SKM-1 treated with dmso at 0.1 percent for 144 hours (cell line): ENCODE results near the gene DNAJC4.

Experiments used
- DNase-seq: peaks from one replicate; lab custom pipeline; 2025; ENCODE audit not compliant: unreplicated experiment; lab: John Stamatoyannopoulos, UW

Gene DNAJC4

DNA sequence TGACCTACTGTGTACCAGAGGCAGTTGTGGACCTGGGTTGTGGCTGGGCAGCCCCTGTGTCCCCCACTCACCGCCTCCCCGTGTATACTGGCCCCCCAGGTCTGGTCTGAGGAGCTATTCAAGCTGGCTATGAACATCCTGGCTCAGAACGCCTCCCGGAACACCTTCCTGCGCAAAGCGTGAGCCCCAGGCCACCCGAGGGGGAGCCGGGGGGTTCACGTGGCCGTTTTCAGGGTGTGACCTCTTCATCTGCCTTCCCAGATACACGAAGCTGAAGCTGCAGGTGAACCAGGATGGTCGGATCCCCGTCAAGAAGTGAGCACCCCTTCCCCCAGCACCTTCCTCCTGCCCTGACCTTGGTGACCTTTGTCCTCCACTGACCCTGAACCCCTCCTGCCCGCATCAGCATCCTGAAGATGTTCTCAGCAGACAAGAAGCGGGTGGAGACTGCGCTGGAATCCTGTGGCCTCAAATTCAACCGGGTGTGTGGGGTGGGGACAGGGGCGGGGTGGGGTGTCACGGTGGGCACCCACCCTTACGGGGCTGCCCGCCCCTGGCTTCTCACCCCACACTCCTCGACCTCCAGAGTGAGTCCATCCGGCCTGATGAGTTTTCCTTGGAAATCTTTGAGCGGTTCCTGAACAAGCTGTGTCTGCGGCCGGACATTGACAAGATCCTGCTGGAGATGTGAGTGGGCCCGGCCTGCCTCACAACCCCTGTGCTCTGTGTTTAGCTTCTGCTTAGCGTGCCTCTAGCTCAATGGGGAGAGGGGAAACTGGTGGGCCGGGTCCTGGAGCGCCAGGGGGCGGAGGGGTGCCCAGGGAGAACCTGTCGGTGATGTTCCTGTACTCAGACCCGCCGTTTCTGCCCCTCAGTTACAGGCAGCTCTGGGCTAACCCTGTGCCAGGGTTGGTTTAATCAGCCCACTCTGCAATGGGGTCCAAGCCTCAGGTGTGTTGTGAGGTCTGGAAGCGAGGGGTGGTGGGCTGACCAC is 25.1 kb downstream of the DNAJC4 start:
- DNase-seq = no peak

DNA sequence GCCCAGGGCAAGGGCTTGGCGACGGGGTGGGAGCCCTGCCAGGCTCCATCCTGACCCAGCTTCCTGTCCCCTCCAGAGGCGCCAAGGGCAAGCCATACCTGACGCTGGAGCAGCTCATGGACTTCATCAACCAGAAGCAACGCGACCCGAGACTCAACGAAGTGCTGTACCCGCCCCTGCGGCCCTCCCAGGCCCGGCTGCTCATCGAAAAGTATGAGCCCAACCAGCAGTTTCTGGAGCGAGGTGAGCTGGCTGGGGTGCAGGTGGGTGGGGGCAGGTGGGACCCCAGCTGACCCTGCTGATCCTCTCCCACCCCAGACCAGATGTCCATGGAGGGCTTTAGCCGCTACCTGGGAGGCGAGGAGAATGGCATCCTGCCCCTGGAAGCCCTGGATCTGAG is 26.0 kb downstream of the DNAJC4 start:
- DNase-seq = no peak

DNA sequence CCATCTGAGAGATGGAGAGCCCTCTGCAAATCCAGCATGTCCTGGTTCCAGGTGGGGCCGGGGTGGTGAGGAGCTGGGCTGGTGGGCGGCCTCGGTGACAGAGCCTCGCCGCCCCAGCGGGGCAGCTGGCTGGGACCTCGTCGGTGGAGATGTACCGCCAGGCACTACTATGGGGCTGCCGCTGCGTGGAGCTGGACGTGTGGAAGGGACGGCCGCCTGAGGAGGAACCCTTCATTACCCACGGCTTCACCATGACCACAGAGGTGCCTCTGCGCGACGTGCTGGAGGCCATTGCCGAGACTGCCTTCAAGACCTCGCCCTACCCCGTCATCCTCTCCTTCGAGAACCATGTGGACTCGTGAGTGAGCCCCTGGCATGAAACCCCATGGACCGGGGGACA is 28.0 kb downstream of the DNAJC4 start:
- no peak for DNase-seq

DNA sequence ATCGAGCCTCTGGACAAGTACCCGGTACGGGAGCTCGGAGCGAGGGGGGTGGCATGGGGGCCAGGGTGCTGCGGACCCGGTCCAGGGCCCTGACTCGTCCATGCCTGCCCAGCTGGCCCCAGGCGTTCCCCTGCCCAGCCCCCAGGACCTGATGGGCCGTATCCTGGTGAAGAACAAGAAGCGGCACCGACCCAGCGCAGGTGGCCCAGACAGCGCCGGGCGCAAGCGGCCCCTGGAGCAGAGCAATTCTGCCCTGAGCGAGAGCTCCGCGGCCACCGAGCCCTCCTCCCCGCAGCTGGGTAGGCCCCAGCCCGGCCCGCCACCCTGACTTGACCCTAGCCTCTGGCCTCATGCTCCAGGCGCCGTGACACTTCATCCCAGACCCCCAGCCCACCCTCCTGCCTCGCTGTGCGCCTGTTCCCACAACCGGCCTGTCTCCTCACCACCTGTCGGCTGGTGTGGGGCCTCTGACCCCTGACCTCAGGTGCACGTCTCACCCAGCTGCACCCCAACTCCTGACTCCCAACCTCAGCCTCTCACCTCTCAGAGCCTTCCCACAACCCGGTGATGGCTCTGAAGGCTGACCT is 28.7 kb downstream of the DNAJC4 start:
- no peak for DNase-seq

DNA sequence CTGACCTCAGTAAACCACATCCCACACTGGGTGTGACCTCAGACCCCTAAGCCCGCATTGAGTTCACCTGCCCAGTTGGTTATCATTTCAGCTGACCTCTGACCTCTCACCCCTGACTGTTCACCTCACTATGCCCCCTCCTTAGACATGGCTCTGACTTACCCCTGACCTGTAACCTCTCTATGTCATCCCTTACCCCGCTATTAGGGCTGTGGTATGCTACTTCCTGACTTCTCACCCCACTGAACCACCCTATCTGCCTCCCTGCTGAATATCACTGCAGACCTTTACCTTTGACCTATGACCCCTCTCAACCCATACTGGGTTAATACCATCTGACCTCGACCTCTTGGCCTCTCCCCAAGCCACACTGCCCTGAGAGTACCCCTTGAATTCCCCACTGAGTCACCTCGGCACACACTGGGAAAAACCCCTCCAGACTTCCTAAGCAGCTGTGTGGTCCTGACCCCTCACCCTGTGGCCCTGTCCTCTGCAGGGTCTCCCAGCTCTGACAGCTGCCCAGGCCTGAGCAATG is 29.3 kb downstream of the DNAJC4 start:
- no peak for DNase-seq

DNA sequence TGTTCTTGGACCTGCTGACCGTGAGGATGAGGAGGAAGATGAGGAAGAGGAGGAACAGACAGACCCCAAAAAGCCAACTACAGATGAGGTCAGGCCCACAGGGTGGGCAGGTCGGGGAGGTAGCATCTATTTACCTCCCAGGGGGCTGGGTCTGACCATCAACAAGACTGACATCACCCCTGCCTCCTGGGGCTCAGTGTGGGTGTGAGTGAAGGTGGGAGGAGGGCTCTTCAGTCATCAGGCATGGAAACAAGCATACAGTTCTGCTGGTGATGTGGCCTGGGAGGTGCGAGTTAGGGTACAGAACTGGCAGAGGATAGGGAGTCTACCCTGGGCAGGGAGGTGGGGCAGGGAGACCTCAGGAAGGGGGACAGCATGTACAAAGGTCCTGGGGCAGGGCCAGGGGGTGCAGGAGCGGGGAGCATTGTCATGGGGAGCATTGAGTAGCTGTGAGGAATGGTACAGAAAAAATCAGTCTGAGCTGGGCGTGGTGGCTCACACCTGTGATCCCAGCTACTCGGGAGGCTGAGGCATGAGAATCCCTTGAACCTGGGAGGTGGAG is 29.9 kb downstream of the DNAJC4 start:
- DNase-seq = no peak

DNA sequence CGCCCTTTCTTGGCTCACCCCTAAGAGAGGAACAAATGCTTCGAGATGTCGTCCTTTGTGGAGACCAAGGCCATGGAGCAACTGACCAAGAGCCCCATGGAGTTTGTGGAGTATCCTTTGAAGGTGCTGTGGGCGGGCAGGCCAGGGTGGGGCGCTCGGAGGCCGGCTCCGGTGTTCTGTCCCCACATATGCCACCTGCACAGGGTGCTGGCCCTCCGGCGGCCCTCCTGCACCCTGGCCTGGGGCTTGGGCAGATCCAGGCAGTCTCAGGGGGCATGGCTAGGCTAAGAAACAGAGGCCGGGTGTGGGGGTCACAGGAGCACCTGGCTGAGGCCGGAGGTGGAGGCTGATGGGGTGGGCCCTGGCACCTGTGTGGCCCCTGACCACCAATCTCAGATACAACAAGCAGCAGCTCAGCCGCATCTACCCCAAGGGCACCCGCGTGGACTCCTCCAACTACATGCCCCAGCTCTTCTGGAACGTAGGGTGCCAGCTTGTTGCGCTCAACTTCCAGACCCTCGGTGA is 31.3 kb downstream of the DNAJC4 start:
- no peak for DNase-seq

DNA sequence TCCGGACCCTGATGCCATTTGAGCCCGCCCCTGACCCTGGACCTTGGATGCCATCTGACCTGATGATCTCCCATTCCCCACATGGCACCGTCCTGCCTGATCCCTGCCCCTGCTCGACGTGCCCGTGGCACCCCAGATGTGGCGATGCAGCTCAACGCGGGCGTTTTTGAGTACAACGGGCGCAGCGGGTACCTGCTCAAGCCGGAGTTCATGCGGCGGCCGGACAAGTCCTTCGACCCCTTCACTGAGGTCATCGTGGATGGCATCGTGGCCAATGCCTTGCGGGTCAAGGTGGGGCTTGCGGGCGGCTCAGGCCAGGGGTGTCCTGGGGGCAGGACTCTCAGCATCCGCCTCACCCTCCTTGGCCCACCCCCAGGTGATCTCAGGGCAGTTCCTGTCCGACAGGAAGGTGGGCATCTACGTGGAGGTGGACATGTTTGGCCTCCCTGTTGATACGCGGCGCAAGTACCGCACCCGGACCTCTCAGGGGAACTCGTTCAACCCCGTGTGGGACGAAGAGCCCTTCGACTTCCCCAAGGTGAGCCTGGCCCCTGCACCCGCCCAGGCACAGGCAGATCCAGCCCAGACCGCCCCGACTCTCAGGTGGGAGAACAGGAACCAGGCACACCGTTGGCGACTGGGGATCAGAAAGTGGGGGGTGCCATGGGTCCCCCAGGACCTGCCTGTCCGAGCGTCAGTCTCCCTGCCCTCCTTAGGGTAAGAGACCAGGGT is 32.1 kb downstream of the DNAJC4 start:
- DNase-seq = no peak

DNA sequence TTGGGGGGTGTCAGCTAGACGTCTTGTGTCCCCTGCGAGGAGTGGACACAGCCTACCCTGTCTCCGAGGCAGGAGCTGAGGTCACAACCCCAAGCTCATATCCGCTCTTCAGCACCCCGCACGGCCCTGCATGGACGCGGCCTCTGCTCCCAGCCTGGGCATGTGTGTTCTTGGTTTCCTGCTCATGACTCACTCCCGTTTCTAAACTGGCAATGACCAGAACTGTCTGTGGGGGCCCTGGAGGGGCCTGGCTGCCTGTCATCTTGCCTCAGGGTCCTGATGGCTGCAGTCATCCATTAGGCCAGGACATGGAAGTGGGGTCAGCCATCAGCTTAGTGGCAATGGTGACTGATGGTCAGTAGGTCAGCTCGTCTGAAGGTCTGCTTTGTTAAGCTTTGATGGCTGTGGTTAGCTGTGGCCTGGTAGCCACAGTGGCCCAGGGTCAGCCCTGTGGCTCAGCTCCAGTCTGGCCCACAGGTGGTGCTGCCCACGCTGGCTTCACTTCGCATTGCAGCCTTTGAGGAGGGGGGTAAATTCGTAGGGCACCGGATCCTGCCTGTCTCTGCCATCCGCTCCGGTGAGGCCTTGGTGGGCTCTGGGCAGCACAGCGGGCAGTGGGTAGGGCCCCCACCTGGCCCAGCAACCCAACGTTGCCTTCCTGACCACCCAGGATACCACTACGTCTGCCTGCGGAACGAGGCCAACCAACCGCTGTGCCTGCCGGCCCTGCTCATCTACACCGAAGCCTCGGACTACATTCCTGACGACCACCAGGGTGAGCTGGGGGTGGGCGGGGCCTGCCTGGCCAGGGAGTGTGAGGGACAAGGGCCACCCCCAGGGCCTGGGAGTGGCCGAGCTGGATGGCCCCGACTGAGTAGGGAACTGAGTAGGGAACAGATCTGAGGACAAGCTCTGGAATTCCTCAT is 32.9 kb downstream of the DNAJC4 start:
- no peak for DNase-seq

DNA sequence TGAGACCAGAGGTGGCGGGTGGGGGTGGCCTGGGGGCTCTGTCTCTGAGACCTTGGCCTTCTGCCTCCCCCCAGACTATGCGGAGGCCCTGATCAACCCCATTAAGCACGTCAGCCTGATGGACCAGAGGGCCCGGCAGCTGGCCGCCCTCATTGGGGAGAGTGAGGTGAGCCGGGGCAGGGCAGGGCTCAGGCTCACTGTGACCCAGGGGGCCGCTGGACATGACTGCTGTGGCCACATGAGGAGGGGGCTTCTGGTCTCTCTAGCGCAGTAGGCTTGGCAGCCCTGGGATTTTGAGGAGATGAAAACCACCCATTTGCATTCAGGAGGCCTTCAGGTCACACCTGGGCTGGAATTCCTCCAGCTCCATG is 33.6 kb downstream of the DNAJC4 start:
- no peak for DNase-seq

DNA sequence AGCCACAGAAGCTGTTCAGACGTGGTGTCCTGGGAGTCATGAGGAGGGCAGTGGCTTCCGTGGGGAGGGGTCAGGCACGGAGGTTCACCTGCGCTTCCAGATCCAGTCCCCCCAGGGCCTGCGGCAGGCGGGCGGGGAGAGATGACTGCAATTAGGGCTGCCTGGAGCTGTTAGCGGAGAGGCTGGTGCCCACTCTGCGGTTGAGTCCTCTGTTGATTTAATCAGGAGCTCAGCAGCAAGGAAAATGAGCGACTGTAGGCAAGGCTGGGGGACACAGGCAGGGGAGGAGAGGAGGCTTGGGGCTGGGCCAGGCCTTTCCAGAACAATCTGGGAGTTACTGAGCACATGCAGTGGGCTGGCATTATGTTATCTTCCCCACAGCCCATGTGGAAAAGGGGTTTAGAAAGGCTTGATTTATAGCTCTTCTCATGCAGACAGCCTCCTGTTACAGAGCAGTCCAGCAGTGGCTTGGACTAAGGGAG is 34.1 kb downstream of the DNAJC4 start:
- DNase-seq = no peak

DNA sequence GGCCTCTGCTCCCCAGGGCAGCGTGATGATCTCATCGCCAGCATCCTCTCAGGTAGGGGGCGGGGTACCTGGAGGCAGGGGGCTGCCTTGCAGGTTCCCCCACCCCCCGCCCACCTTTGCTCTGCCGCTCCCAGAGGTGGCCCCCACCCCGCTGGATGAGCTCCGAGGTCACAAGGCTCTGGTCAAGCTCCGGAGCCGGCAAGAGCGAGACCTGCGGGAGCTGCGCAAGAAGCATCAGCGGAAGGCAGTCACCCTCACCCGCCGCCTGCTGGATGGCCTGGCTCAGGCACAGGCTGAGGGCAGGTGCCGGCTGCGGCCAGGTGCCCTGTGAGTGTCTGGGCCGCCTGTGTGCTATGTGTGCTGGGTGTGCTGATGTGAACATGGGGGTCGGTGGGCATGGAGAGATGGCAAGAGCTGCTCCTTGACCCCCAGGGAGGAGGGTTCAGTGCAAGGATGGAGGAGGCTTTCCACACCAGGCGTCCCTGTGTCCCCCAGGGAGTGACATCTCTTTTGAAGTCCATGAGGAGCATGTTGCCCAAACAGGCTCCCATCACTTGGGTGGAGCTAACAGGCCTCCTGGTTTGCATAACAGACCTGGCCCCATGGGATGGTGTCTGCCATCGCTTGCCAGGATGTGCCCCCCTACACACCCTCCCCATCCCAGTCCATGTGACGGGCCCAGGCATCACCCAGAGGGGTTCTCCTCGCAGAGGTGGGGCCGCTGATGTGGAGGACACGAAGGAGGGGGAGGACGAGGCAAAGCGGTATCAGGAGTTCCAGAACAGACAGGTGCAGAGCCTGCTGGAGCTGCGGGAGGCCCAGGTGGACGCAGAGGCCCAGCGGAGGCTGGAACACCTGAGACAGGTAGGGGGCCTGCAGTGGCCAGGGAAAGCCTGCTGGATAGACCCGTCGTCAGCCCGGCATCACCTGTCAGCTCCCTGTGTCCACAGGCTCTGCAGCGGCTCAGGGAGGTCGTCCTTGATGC is 35.1 kb downstream of the DNAJC4 start:
- no peak for DNase-seq

DNA sequence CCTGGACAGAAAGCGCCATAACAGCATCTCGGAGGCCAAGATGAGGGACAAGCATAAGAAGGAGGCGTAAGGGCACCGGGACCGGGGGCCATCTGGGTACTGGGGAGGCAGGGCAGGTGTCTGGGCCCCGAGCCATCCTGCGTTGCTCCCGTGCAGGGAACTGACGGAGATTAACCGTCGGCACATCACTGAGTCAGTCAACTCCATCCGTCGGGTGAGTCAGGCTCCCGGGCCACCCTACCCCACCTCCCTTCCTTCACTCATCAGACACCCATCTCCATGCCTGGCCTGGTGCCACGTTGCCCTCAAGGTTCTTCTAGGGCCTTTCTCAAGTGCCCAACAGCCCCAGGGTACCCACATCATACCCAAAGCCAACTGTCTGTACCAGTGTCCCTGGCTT is 36.0 kb downstream of the DNAJC4 start:
- no peak for DNase-seq

DNA sequence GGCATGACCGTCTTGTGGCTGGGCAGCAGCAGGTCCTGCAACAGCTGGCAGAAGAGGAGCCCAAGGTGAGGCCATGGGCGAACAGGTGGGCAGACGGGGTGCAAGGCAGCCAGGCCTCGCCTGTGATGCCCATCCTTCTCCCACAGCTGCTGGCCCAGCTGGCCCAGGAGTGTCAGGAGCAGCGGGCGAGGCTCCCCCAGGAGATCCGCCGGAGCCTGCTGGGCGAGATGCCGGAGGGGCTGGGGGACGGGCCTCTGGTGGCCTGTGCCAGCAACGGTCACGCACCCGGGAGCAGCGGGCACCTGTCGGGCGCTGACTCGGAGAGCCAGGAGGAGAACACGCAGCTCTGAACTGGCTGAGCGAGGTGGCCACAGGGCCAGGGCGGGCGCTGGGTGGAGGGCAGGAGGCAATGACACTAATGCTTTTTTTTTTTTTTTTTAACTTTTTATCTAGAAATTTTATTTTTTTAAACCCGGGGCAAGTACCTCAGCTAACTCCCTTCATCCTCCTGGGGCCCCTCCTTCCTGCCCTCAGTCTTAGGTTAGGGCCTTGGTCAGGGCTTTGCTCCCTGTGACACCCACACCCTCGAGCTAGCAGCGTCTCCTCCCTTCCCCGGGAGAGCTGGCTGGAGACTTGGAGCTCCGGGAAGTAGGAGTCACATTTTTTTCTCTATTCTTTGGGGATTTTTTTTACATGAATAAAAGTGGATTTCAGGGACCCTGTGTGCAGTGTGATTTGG is 37.0 kb downstream of the DNAJC4 start:
- DNase-seq = no peak

DNA sequence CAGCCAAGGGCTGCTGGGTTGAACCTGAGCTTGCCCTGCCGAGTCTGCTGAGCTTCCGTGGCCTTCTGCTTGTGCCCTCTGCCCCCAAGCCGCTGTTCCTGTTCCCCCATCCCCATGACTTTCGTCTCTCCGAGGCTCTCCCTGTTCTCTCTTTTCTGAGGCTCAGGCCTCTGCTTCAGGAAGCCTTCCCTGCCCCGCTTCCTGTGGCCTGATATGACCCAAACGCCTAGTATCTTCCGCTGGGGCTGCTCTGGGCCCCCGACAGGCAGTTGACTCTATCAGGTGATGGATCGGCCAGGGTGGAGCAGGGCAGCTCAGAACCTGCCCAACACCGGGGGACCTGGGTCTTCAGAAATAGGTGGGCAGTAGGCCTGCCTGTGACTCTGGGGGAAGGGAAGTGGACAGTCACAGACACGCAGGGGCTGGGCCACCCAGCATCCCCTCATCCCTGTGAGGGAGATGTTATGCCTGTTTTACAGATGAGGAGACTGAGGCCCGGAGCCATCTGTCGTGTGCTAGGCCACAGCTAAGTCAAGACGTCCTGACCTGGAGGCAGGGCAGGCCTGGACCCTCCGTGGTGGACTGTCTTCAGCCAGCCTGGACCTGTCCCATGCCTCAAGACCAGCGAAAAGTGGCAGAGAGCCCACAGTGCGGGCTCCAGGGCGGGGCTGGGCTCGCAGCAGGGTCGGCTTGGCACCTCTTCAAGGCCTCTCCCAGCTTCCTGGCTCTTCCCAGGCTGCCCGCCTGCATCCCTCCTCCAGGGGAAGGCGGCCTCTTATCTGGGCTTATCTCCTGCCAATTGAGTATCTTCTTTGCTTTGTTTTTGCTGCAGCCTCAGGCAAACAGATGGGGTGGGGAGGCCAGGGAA is 37.9 kb downstream of the DNAJC4 start:
- no peak for DNase-seq

DNA sequence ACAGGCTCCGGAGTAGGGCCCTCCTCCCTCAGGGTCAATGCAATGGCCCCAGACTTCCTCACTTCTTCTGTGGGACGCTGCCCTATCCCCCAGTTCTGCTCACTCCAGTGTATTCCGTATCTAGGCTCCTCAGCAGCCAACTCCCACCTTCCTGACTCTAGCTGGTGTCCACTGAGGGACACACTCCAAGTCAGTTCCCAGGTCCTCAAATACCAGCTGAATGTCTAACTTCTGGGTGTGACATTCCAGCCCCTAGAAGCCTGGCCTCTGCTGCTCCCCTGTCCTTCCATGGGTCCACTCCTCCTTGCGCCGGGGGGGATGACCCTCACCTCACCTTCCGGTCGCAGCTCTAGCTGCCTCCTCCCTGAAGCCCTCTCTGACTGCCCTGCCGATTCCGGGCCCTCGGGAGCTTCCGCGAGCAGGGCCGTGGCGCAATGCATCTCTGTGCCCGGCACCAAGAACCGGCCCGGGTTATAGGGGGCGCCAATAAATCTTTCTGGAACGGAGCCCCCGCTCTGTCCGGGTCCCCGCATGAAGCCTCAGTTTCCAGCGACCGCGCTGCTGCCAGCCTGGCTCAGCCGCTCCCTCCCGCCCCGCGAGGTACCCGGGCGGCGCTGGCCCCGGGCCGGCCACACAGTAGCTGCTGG is 38.7 kb downstream of the DNAJC4 start:
- DNase-seq = peak; percentile 72
